ENCODE data around the gene LRRC55.

The LRRC55 gene

DNA sequence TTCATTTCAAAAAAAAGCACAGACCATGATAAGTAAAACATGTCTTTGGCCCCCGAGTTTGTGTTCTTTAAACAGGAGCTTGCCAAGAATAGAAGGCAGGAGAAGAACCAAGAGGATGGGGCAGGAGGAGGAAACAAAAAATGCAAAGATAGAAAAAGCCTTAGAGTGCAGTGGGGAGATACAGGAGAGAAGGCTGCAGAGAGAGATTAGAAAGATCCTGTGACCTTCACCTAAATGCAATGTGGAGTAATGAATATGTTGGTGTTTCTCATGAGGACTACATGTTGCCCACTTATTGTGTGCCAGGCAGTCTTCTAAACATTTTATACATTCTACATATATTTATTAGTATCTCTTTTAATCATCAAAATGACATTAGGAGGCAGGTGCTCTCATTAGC, 57.6 kb downstream of the LRRC55 start:
- DNase-seq = no peak

GRCh38 chr11:57240007-57240406, 58.3 kb downstream of the LRRC55 start:
- no peak for DNase-seq

- DNase-seq = no peak
Measured at GRCh38 chr11:57240757-57241156, 59.0 kb downstream of the LRRC55 start.

Measured in DMS153 (cell line).